Right cardiac atrium (tissue), 5 donors: ENCODE measurements around the gene CCDC60. TPM values are rescaled to one million over a fixed set of nuclear protein-coding genes. Genes with fewer than 3 reads are reported as not detected.

ENCODE experiments used
- ATAC-seq, 2 donors: fragments of 200-7000 bp; cut with Tn5 transposase; one replicate each; pipeline versions ENCODE4 v1.8.0 to v1.9.1; 2020; ENCODE audit warnings: moderate library complexity in 2 of 2, mild to moderate bottlenecking in 1 of 2
- DNase-seq, 3 donors: peaks; one replicate each; pipeline ENCODE4 v3.0.0-alpha.2; 2020
- H3K27ac ChIP-seq: one replicate; pipeline ENCODE4 v1.5.1; 2013; ENCODE audit warnings: mild to moderate bottlenecking, low read length, control low read depth, moderate library complexity
- H3K27me3 ChIP-seq: one replicate; pipeline ENCODE4 v1.6.1; 2013; ENCODE audit not compliant: control insufficient read depth, insufficient read depth
- H3K4me1 ChIP-seq: one replicate; pipeline ENCODE4 v1.6.1; 2013; ENCODE audit warnings: low read length; ENCODE audit not compliant: control insufficient read depth, insufficient read depth
- H3K4me3 ChIP-seq: one replicate; pipeline ENCODE4 v1.5.1; 2013; ENCODE audit warnings: low read length, control low read depth
- H3K9me3 ChIP-seq: one replicate; pipeline ENCODE4 v1.6.1; 2013; ENCODE audit warnings: low read length; ENCODE audit not compliant: control insufficient read depth
- WGBS: extraction: QIAGEN DNeasy Blood & Tissue Kit; methylation state at CpG from one replicate; pipeline ENCODE4 v1.1.7; 2013; 5-methylcytosine and 5-hydroxymethylcytosine counted together
- intact Hi-C, 4 donors: fragments of 100-400 bp; cut with DNase I; formaldehyde crosslinking; loops; one replicate each; pipeline versions ENCODE4 v1.11.0 to v1.14.0; 2022 to 2023
- polyA plus RNA-seq: library from polyadenylated mRNA; stranded (reverse); fragments of 200-250 nt; gene quantifications from one replicate; pipeline ENCODE4 v1.2.3, GENCODE V29; 2013
- total RNA-seq, 4 donors: library from RNA; stranded (reverse); fragmentation: NEBNext Ultra II Directional; extraction: Animal tissue kit (Norgen Biotek cat#: 25700); gene quantifications; one replicate each; pipeline ENCODE4 v1.2.1, GENCODE V29; 2021
- donor health status: healthy with polysubstance abuse.
- donor health status: DM: no; HTN: yes; CAD: no.
- donor health status: DM: no; HTN: no; CAD: no.
- donor health status: DM: no; HTN: yes; CAD: no; lungs with severe emphysema.
- donor health status: DM: yes; HTN: yes; CAD: no.

CCDC60 gene
- total and polyA plus RNA-seq, 5 donors = 0.07 to 0.20 (median 0.14) TPM

DNA sequence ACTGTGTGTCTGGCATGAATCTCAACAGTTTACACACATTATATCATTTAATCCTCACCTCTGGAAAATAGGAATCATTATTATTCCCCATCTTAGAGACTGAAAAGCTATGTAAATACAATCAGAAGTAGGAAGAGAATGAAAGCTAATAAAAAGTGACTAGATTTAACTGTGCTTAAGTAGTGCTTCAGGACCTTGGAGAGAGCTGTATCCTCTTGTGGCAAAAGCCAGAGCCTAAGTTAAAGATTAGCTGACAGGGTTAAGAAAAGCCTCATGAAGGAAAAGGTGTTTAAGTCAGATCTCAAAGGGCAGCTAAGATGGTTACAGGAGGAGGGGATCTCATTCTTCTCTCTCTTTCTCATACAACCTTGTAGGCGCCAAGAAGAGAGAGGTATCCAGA, 193.7 kb downstream of the CCDC60 start:
- ATAC-seq = no peak
- no peak overlapping the region for H3K4me3 ChIP-seq

DNA sequence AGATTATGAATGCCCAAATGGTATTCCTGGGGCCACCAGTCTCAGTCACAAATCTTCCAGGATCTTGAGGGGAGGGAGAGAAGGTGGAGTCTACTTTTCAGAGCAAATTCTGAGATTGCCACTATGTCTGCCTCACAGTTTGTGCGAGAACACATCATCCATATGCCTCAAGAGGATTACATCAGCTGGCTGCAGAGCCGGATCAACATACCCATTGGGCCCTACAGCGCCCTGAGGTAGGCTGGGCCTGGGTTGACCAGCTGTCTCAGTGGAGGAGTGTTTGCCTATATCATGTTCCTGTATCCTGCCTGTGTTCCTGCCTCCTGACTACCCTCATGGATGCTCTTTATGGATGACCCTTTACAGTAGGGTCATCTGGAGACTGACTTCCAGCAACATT, 205.9 kb downstream of the CCDC60 start:
- intact Hi-C loops = loop anchor here in 2 of 4 donors (5.0 kb wide), 2 partner anchors 93 to 98 kb away; no protein-coding TSS in a partner anchor
- Histone ChIP-seq H3K27ac (no peak overlapping the region), H3K4me3 (no peak overlapping the region), H3K4me1 (no peaks in the 10 kb centered on the region), H3K9me3 (no peaks in the 10 kb centered on the region), H3K27me3 (no peaks in the 10 kb centered on the region)
- ATAC-seq = no peak
- 85% methylated on average over 3 of the region's 3 CpGs for WGBS
- no peak for DNase-seq

More for the DNA sequence above, 193.7 kb downstream of the CCDC60 start:
- DNase-seq = no peak
- 46% methylated on average over 1 of the region's 1 CpG for WGBS
- Histone ChIP-seq H3K9me3 (no peaks in the 10 kb centered on the region), H3K4me1 (no peaks in the 10 kb centered on the region), H3K27ac (no peak overlapping the region), H3K27me3 (no peaks in the 10 kb centered on the region)
- intact Hi-C loops = no loop called here

DNA sequence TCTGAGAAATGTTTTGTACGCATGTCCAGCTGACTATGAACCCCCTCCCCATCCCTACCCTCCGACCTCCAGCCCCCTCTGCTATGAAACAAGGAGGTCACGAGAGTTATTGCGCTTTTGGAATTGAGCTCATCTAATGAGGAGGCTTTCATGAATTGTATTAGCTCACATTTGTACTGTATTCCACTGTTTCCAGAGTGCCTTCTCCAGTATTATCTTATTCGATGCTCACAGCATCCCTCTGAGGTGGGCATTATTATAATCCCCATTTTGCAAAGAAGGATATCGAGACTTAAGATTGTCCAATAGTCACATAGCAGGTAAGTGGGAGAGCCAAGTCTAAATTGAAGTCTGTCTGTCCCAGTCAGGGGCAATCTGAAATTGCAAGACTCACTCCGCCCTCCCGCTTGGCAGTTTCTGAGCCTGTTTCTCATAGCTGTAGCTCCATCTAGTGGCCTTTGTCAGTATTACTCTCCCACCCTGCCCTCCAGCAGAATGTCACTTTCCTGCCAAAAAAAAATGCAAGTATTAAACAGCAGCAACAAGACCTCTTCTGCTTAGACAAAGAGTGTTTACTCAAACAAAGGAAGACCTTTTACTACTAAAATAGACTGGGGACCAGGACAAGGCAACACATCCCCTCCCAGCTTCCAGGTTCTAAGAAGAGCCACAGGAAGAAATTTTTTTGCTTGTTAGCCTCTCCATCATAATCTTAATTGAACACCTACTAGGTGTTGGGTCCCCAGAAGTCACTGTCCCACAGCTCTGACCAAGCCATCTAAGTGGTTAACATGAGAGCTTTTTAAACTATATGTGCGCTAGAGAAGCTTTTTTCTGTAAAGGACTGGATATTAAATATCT, 210.5 kb downstream of the CCDC60 start:
- intact Hi-C loops = loop anchor here in 3 of 4 donors (2.0 to 5.0 kb wide), 3 partner anchors 98 to 103 kb away; no protein-coding TSS in a partner anchor
- DNase-seq = peak; percentile 62 to 83 (median 63)
- WGBS = 48% methylated on average over 9 of the region's 9 CpGs
- Histone ChIP-seq H3K27me3 (no peaks in the 10 kb centered on the region), H3K4me1 (no peaks in the 10 kb centered on the region), H3K27ac (no peak overlapping the region), H3K4me3 (no peak overlapping the region), H3K9me3 (no peaks in the 10 kb centered on the region)
- peak; percentile 62 to 80 for ATAC-seq

DNA sequence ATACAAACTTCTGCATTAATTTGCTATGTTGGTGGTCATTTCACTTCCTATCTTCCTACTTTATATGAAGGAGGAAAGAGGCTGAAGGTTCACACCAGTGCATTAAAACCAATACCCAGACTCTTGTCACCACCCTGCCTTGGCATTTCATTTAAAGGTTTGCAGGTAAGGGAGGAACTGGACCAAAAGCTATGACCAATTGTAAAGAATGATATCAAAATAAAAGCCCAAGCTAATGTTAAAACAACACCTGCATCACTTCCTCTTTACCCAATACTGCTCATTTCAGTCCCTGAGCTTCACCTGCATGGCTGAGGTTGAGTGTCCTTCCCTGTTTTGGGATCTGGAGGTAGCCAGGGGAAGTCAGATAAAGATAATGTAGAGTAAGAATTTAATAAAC, 211.8 kb downstream of the CCDC60 start:
- DNase-seq (no peak), ATAC-seq (no peak)
- Histone ChIP-seq H3K27ac (no peak overlapping the region), H3K4me1 (no peaks in the 10 kb centered on the region), H3K4me3 (no peak overlapping the region), H3K9me3 (no peaks in the 10 kb centered on the region), H3K27me3 (no peaks in the 10 kb centered on the region)
- intact Hi-C loops = no loop called here

DNA sequence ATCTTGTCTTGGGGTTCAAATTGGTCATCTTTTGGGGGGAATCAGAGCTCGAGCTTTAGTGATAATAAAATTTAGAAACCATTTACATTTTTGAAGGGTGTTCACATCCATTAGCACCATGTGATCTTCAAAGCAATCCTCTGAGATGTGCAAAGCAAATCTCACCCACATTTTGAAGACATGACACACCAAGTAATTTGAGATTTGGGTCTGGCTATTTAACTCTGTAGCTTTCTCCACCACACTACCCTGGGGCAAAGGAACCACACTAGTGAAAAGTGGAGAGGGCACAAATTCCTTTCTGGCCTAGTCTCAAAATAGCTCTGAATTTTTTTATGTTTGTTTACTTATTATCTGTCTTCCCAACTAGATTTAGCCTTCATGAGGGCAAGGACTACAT, 212.5 kb downstream of the CCDC60 start:
- Histone ChIP-seq H3K27ac (no peak overlapping the region), H3K27me3 (no peaks in the 10 kb centered on the region), H3K4me3 (no peak overlapping the region), H3K9me3 (no peaks in the 10 kb centered on the region), H3K4me1 (no peaks in the 10 kb centered on the region)
- ATAC-seq (no peak), DNase-seq (no peak)
- intact Hi-C loops = no loop called here
- 27% methylated on average over 1 of the region's 1 CpG for WGBS

DNA sequence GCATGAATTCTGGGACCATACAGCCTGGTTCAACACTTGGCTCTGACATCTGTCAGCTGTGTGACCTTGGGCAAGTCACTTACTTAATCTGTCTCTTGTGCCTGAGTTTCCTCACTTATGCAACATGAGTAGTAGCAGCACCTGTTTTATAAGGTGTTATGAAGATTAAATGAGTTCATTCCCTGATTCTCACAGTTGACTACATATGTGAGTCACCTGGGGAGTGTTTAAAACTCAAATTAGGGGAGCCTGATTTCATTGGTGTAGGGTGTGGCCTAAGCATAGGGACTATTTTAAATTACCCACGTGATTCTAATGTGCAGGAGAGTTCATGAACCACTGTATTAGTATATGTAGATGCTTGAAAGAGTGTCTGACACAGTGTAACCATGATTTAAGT, 222.3 kb downstream of the CCDC60 start:
- ATAC-seq = no peak
- intact Hi-C loops = no loop called here
- WGBS = 40% methylated on average over 1 of the region's 1 CpG

DNA sequence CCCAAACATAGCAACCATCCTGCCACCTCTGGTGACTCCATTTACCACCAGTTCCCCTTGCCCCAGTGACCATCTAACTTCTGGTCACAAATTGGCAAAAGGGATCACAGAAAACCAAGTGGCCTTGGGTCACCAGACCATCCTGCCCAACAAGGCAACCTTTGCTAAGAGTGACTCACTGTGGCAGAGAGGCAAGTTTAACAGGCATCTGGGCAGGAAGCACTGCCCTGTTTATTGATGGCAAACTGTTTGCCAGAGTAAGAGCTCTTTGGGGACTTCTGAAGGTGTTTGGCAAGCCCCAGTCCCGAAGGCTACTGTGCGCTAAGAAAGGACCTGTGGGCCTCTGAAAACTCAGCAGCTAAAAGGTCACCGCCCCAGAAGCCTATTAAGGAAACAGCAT, 230.9 kb downstream of the CCDC60 start:
- DNase-seq = no peak
- WGBS = 91% methylated on average over 3 of the region's 3 CpGs
- intact Hi-C loops = no loop called here
- H3K4me1 ChIP-seq = no peaks in the 10 kb centered on the region
- H3K27me3 ChIP-seq = no peaks in the 10 kb centered on the region
- no peak for ATAC-seq
- H3K9me3 ChIP-seq = no peaks in the 10 kb centered on the region
- H3K4me3 ChIP-seq = no peak overlapping the region
- no peak overlapping the region for H3K27ac ChIP-seq

More for the DNA sequence above, 222.3 kb downstream of the CCDC60 start:
- peaks cover 2% of the 10 kb centered on the region for H3K27me3 ChIP-seq
- no peak overlapping the region for H3K27ac ChIP-seq
- no peak overlapping the region for H3K4me3 ChIP-seq
- H3K9me3 ChIP-seq = no peaks in the 10 kb centered on the region
- DNase-seq = no peak
- H3K4me1 ChIP-seq = no peaks in the 10 kb centered on the region

DNA sequence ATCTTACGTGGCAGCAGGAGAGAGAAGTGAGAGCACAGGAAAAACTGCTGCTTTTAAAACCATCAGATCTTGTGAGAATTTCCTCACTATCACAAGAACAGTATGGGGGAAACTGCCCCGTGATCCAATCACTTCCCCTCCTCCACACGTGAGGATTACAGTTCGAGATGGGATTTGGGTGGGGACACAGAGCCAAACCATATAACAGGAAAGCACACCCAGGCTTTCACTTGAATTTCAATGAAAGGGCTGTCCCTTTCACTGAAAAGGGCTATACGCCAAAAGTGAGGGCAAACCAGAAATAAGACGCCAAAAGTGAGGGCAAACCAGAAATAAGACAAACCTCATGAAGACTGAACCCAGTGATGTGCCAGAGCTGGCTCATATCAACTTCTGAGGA, 236.2 kb downstream of the CCDC60 start:
- 64% methylated on average over 6 of the region's 6 CpGs for WGBS
- H3K4me3 ChIP-seq = no peak overlapping the region

DNA sequence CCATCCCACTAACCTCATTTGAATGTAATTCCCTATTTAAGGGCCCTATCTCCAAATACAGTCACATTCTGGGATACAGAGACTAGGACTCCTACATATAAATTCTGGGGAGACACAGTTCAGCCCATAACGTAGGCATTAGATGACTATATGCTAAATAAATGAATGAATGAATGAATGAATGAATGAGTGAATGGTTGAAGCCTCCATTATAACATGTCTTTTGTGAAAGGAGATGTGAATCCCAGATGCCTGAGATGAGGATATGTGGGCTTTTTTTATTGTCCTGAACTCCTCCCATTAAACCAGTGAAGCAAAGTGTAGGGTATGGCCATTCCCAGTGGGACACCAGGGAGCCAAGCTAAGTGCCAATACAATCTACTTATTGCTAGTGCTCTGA, 238.6 kb downstream of the CCDC60 start:
- H3K4me1 ChIP-seq = no peaks in the 10 kb centered on the region
- ATAC-seq = no peak
- no peaks in the 10 kb centered on the region for H3K9me3 ChIP-seq
- DNase-seq = no peak
- no peaks in the 10 kb centered on the region for H3K27me3 ChIP-seq
- intact Hi-C loops = no loop called here
- no peak overlapping the region for H3K4me3 ChIP-seq
- no peak overlapping the region for H3K27ac ChIP-seq
- whole genome bisulfite sequencing = 81% methylated on average over 1 of the region's 1 CpG

More for the DNA sequence above, 236.2 kb downstream of the CCDC60 start:
- Histone ChIP-seq H3K4me1 (no peaks in the 10 kb centered on the region), H3K9me3 (no peaks in the 10 kb centered on the region), H3K27me3 (no peaks in the 10 kb centered on the region), H3K27ac (no peak overlapping the region)
- no peak for DNase-seq
- no peak for ATAC-seq
- intact Hi-C loops = no loop called here

DNA sequence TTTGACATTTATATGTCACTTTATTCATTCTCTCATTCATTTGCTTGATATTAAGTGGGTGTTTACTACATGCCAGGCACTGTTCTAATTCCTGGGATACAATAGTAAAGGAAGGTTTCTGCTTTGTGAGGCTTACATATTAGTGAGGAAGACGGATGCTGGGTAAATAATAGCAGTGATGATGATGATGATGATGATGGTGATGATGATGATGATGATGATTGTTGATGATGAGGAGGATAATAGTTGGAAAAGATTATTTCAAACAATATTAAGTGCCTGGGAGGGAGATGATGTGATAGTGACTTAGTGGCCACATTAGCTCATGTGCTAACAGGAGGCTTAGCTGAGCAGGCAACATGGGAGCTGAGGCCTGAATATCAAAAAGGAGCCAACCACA, 239.7 kb downstream of the CCDC60 start:
- no peaks in the 10 kb centered on the region for H3K27me3 ChIP-seq
- H3K27ac ChIP-seq = no peak overlapping the region
- ATAC-seq (no peak), DNase-seq (no peak)
- H3K9me3 ChIP-seq = no peaks in the 10 kb centered on the region
- 93% methylated on average over 1 of the region's 1 CpG for WGBS
- H3K4me1 ChIP-seq = no peaks in the 10 kb centered on the region
- intact Hi-C loops = no loop called here
- no peak overlapping the region for H3K4me3 ChIP-seq

DNA sequence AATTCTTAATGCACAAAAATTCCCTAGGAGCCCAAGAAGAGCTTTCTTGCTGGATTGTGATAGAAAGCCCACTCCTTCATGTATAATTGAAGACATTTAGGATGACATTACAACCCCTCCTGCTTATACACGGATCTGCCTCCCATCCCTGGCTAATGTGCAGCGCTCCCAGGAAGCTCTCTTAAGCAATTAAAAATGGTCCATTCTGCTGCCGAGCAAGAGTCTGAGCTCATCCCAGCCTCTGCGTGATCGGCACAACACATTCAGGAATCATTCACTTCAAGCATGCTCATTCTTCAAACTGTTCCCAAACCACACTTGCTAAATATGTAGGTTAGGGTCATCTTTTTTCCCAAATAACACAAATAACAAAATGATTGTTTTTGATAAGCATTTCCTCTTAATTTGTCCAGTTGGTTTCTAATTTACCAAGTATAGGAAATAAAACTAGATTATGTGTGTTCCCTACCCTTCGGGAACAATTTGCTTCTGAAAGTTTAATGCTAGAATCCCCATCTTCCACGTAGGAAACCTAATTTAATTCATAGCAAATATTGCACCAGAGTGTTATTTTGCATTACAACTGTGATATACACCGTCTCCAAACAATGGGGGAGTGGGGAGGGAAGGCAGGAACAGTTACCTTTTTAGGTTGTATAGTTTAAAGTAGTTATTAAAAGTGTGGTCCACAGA, 241.7 kb downstream of the CCDC60 start:
- no peak for DNase-seq
- Histone ChIP-seq H3K27me3 (no peaks in the 10 kb centered on the region), H3K4me3 (no peak overlapping the region), H3K9me3 (no peaks in the 10 kb centered on the region), H3K4me1 (no peaks in the 10 kb centered on the region), H3K27ac (no peak overlapping the region)
- intact Hi-C loops = no loop called here
- WGBS = 66% methylated on average over 8 of the region's 8 CpGs
- ATAC-seq = no peak
